ENCODE results near the gene OSBPL8. TPM values are rescaled to one million over a fixed set of nuclear protein-coding genes. Genes with fewer than 3 reads are reported as not detected.

The OSBPL8 gene
- total and polyA plus RNA-seq, 2 experiments from 2014 or later: 64.4 to 73.4 TPM

GRCh38 chr12:76508128-76508980 lies 51.2 kb downstream of the OSBPL8 start:
- Histone ChIP-seq H3K36me3 (ENCODE audit: low read depth) (no peaks in the 10 kb centered on the region), H3K27ac (no peak overlapping the region), H3F3A (ENCODE audit: insufficient read depth) (no peaks in the 10 kb centered on the region), H3K4me3 (no peak overlapping the region), H3K9me2 (ENCODE audit: insufficient read depth) (no peaks in the 10 kb centered on the region), H3K9me3 (ENCODE audit: low read depth) (no peaks in the 10 kb centered on the region), H3K4me2 (ENCODE audit: unreplicated experiment) (no peak overlapping the region), H4K20me1 (ENCODE audit: insufficient read depth) (no peaks in the 10 kb centered on the region), H3K27me3 (replicated peaks; ENCODE audit: insufficient read depth) (no peaks in the 10 kb centered on the region), H2AFZ (no peak overlapping the region), H3K9ac (no peak overlapping the region), H3K4me1 (ENCODE audit: insufficient read depth) (peaks cover 6% of the 10 kb centered on the region; the same call in 1 of the 2 replicates), H3K79me2 (ENCODE audit: insufficient read depth) (peaks cover 82% of the 10 kb centered on the region)
- TF ChIP-seq EZH2 (IDR thresholded peaks at IDR 0.05; ENCODE audit: insufficient read depth, poor library complexity, severe bottlenecking) (no peak), EZH2phosphoT487 (IDR thresholded peaks at IDR 0.05; ENCODE audit: insufficient read depth, low read depth) (no peak)
- 87 to 89% methylated on average over 6 of the region's 6 CpGs for WGBS, 2 experiments (ENCODE audit: low coverage in 1 of 2, low lambda C conversion rate in 2 of 2, missing lambda C conversion rate in 2 of 2)
- DNase-seq: no peak
- in situ Hi-C loops (cut with MboI): no loop called here

DNA sequence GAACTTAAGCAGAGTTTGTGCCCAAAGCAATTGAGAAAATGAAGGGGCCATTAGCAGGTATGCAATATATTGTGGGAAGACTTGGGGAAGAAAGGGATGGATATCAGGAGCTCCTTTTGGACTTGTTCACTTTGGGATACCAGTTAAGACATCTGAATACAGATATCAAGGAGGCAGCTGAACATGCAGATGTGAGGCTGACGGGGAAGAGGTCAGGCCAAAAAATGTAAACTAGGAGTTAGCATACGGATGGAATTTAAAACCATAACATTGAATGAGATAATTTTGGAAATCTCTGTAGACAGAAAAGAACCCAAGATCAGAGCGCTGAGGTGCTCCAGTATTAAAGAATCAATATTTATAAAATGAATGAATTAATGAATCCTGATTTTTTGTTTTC lies 53.4 kb downstream of the OSBPL8 start:
- Histone ChIP-seq H3F3A (ENCODE audit: insufficient read depth) (no peaks in the 10 kb centered on the region), H2AFZ (no peak overlapping the region), H3K9me3 (ENCODE audit: low read depth) (no peaks in the 10 kb centered on the region), H3K27ac (no peak overlapping the region), H3K27me3 (replicated peaks; ENCODE audit: insufficient read depth) (no peaks in the 10 kb centered on the region), H4K20me1 (ENCODE audit: insufficient read depth) (no peaks in the 10 kb centered on the region), H3K9ac (no peak overlapping the region), H3K79me2 (ENCODE audit: insufficient read depth) (peaks cover 81% of the 10 kb centered on the region), H3K4me2 (ENCODE audit: unreplicated experiment) (no peak overlapping the region), H3K4me1 (ENCODE audit: insufficient read depth) (peaks cover 6% of the 10 kb centered on the region; the same call in 1 of the 2 replicates), H3K36me3 (ENCODE audit: low read depth) (no peaks in the 10 kb centered on the region), H3K9me2 (ENCODE audit: insufficient read depth) (no peaks in the 10 kb centered on the region), H3K4me3 (no peak overlapping the region)
- in situ Hi-C loops (cut with MboI): no loop called here
- DNase-seq: no peak
- 98% methylated on average over 3 of the region's 3 CpGs for WGBS, 2 experiments (ENCODE audit: low coverage in 1 of 2, low lambda C conversion rate in 2 of 2, missing lambda C conversion rate in 2 of 2)
- TF ChIP-seq EZH2phosphoT487 (IDR thresholded peaks at IDR 0.05; ENCODE audit: insufficient read depth, low read depth) (no peak), EZH2 (IDR thresholded peaks at IDR 0.05; ENCODE audit: insufficient read depth, poor library complexity, severe bottlenecking) (no peak)

DNA sequence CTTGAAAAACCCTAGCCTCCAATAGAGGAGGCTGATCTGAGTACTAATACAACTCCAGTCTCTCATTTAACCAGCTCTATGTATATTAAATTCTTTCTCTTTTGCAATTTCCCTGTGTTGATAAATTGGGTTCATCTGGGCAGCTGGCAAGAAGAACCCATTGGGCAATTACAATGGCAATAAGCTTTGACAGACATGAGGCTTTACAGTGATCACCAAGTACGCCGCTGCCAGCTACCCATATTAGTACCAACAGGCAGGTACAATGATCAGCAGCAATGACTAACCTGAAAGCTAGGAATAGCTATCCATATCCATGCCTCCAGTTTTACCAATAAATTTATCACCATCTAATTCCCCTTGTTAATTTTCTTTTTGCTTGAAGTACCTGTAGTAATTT lies 54.5 kb downstream of the OSBPL8 start:
- no peak overlapping the region for H3K4me3 ChIP-seq
- in situ Hi-C loops (cut with MboI): no loop called here
- H3K79me2 ChIP-seq (ENCODE audit: insufficient read depth): peaks cover 83% of the 10 kb centered on the region
- no peaks in the 10 kb centered on the region for H3K9me3 ChIP-seq (ENCODE audit: low read depth)
- H3K27me3 ChIP-seq (replicated peaks; ENCODE audit: insufficient read depth): no peaks in the 10 kb centered on the region
- no peak overlapping the region for H2AFZ ChIP-seq
- no peak for DNase-seq
- H4K20me1 ChIP-seq (ENCODE audit: insufficient read depth): no peaks in the 10 kb centered on the region
- H3K4me1 ChIP-seq (ENCODE audit: insufficient read depth): peaks cover 6% of the 10 kb centered on the region; the same call in 1 of the 2 replicates
- H3K4me2 ChIP-seq (ENCODE audit: unreplicated experiment): no peak overlapping the region
- no peak overlapping the region for H3K9ac ChIP-seq
- H3K36me3 ChIP-seq (ENCODE audit: low read depth): no peaks in the 10 kb centered on the region
- TF ChIP-seq EZH2 (IDR thresholded peaks at IDR 0.05; ENCODE audit: insufficient read depth, poor library complexity, severe bottlenecking) (no peak), EZH2phosphoT487 (IDR thresholded peaks at IDR 0.05; ENCODE audit: insufficient read depth, low read depth) (no peak)
- H3F3A ChIP-seq (ENCODE audit: insufficient read depth): no peaks in the 10 kb centered on the region
- H3K9me2 ChIP-seq (ENCODE audit: insufficient read depth): no peaks in the 10 kb centered on the region
- 97 to 98% methylated on average over 2 of the region's 2 CpGs for WGBS, 2 experiments (ENCODE audit: low coverage in 1 of 2, low lambda C conversion rate in 2 of 2, missing lambda C conversion rate in 2 of 2)
- no peak overlapping the region for H3K27ac ChIP-seq

- Histone ChIP-seq H2AFZ (no peak overlapping the region), H3K4me1 (ENCODE audit: insufficient read depth) (peaks cover 6% of the 10 kb centered on the region; the same call in 1 of the 2 replicates), H3K4me2 (ENCODE audit: unreplicated experiment) (no peak overlapping the region), H3K79me2 (ENCODE audit: insufficient read depth) (peaks cover 83% of the 10 kb centered on the region), H3K36me3 (ENCODE audit: low read depth) (no peaks in the 10 kb centered on the region), H3K27ac (no peak overlapping the region), H3K9me2 (ENCODE audit: insufficient read depth) (no peaks in the 10 kb centered on the region), H3K9me3 (ENCODE audit: low read depth) (no peaks in the 10 kb centered on the region), H3K9ac (no peak overlapping the region), H3F3A (ENCODE audit: insufficient read depth) (no peaks in the 10 kb centered on the region), H4K20me1 (ENCODE audit: insufficient read depth) (no peaks in the 10 kb centered on the region), H3K4me3 (no peak overlapping the region), H3K27me3 (replicated peaks; ENCODE audit: insufficient read depth) (no peaks in the 10 kb centered on the region)
- TF ChIP-seq EZH2 (IDR thresholded peaks at IDR 0.05; ENCODE audit: insufficient read depth, poor library complexity, severe bottlenecking): no peak
- WGBS, 2 experiments (ENCODE audit: low coverage in 1 of 2, low lambda C conversion rate in 2 of 2, missing lambda C conversion rate in 2 of 2): 95 to 98% methylated on average over 2 of the region's 2 CpGs
- DNase-seq: no peak
- in situ Hi-C loops (cut with MboI): no loop called here
These were observed 55.0 kb downstream of the OSBPL8 start for GRCh38 chr12:76504606-76505005.
